Small intestine (tissue), 7 donors: Measurements from ENCODE around the gene PTGIS. TPM values are rescaled to one million over a fixed set of nuclear protein-coding genes. Genes with fewer than 3 reads are reported as not detected.

Source experiments
- DNase-seq, 2 donors: peaks; one replicate each; pipeline versions ENCODE4 v3.0.0 to v3.0.0-alpha.2; 2013
- FAIRE-seq: peaks from 2 replicates; lab custom pipeline; 2012; peaks lifted over from hg19 to GRCh38; lab: Jason Lieb, UNC
- H3K27ac ChIP-seq, 3 donors: one replicate each; pipeline ENCODE4 v1.5.1; 2013; ENCODE audit warnings: low read length in 2 of 3, mild to moderate bottlenecking in 2 of 3, control low read depth in 1 of 3, inconsistent platforms in 1 of 3, low read depth in 1 of 3, moderate library complexity in 1 of 3
- H3K27me3 ChIP-seq, 3 donors: one replicate each; pipeline ENCODE4 v1.6.1; 2013; ENCODE audit warnings: low read length in 3 of 3, inconsistent platforms in 1 of 3; ENCODE audit not compliant: control insufficient read depth in 3 of 3, insufficient read depth in 3 of 3
- H3K36me3 ChIP-seq, 3 donors: one replicate each; pipeline ENCODE4 v1.6.1; 2013; ENCODE audit warnings: low read length in 3 of 3, inconsistent platforms in 1 of 3, low read depth in 1 of 3, mild to moderate bottlenecking in 1 of 3, moderate library complexity in 1 of 3; ENCODE audit not compliant: control insufficient read depth in 3 of 3, insufficient read depth in 2 of 3
- H3K4me1 ChIP-seq, 3 donors: one replicate each; pipeline ENCODE4 v1.6.1; 2013; ENCODE audit warnings: low read length in 2 of 3, inconsistent platforms in 1 of 3, low read depth in 1 of 3, mild to moderate bottlenecking in 1 of 3, moderate library complexity in 1 of 3; ENCODE audit not compliant: control insufficient read depth in 3 of 3, insufficient read depth in 2 of 3
- H3K4me3 ChIP-seq, 3 donors: one replicate each; pipeline ENCODE4 v1.5.1; 2013; ENCODE audit warnings: low read length in 3 of 3, control low read depth in 1 of 3, inconsistent platforms in 1 of 3, low read depth in 1 of 3, mild to moderate bottlenecking in 1 of 3, moderate library complexity in 1 of 3
- H3K9me3 ChIP-seq, 2 donors: one replicate each; pipeline ENCODE4 v1.6.1; 2013; ENCODE audit warnings: low read depth in 1 of 2, low read length in 1 of 2; ENCODE audit not compliant: control insufficient read depth in 2 of 2, insufficient read depth in 1 of 2
- WGBS, 3 donors: extraction: QIAGEN DNeasy Blood & Tissue Kit; methylation state at CpG; one replicate each; pipeline ENCODE4 v1.1.7; 2013; 5-methylcytosine and 5-hydroxymethylcytosine counted together
- polyA plus RNA-seq, 4 donors: library from polyadenylated mRNA; stranded (reverse) in 3 of 4; unstranded in 1 of 4; fragments of 200-250 nt in 3 of 4; fragments of 120-200 nt in 1 of 4; gene quantifications; one replicate each; pipeline versions ENCODE4 v1.2.1 to v1.2.3, GENCODE V29; 2013
- donor health status: healthy with polysubstance abuse.
- donor health status: control.
- donor health status: control.
- donor health status: Bipolar disorder and iron deficiency.
- donor health status: healthy.

PTGIS gene
- polyA plus RNA-seq, 4 donors: 0.22 to 15.1 (median 4.4) TPM

DNA sequence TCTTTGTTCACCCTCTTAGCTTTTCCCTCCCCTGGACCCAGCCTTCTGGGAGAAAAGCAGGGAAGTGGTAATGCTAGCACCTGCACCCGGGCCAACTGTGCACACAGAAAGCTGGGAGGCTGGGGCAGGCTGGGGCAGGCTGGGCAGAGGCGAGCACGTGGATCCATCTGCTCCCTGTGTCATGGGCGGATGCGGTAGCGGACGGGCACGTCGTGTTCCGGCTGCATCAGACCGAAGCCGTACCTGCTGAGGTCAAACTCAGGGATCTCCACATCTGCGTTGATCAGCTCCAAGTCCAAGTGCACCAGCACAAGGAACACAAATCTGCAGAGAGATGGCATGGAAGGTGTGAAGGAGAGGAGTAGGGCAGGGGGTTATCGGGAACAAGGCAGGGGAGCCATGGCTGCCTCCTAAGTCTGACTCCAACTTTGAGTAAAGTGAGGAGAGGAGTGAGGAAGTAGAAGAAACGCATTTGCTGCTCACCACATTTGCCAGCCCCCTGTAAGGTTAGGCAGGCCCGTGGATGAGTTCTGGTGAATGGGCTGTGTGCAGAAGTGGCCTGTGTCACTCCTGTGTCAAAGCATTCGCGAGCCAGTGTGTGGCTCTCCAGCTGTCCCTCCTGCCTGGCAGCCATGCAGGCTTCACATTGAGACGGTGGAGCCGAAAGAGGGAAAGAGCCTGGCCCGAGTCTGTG lies 60.0 kb downstream of the PTGIS start:
- 79 to 85% (median 82%) methylated on average over 21 of the region's 21 CpGs for WGBS, 3 donors
- Histone ChIP-seq H3K27ac (no peak overlapping the region), H3K4me1 (no peaks in the 10 kb centered on the region)

DNA sequence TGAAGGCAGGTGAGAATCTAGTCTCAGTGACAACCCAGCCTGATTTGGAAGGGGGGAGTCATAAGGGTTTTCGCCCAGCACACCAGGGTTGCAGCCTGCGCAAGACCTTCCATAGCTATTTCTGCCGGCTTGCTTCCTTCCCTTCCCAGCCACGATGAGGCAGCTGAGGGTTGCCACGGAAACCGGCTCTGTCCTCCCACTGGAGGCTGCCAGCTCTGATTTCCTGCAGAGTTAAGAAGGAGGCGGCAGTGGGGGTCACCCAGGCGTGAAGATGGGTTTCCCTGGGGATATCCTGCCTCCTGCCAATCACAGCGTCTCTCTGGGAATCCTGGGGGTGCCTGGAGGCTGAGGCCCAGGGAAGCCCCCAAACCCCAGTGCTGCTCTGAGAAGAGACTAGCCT lies 62.4 kb downstream of the PTGIS start:
- FAIRE-seq (no peak), DNase-seq (no peak)
- WGBS, 3 donors: 27 to 54% (median 34%) methylated on average over 9 of the region's 9 CpGs
- Histone ChIP-seq H3K4me1 (no peaks in the 10 kb centered on the region), H3K9me3 (peaks cover 0 to 3% of the 10 kb centered on the region in 2 donors), H3K27ac (no peak overlapping the region), H3K4me3 (no peak overlapping the region), H3K27me3 (peaks cover 0 to 4% (median 0%) of the 10 kb centered on the region in 3 donors), H3K36me3 (peaks cover 0 to 4% (median 0%) of the 10 kb centered on the region in 3 donors)

More for the DNA sequence above, 60.0 kb downstream of the PTGIS start:
- Histone ChIP-seq H3K9me3 (no peaks in the 10 kb centered on the region), H3K27me3 (peaks cover 0 to 4% (median 0%) of the 10 kb centered on the region in 3 donors), H3K36me3 (peaks cover 0 to 4% (median 0%) of the 10 kb centered on the region in 3 donors), H3K4me3 (no peak overlapping the region)
- DNase-seq (no peak), FAIRE-seq (no peak)

- peaks cover 0 to under 1% (median 0%) of the 10 kb centered on the region in 3 donors for H3K4me1 ChIP-seq
- DNase-seq: no peak
- no peak overlapping the region for H3K27ac ChIP-seq
- 61 to 76% (median 61%) methylated on average over 6 of the region's 6 CpGs for WGBS, 3 donors
- peaks cover 0 to 3% of the 10 kb centered on the region in 2 donors for H3K9me3 ChIP-seq
- FAIRE-seq: no peak
- H3K36me3 ChIP-seq: peaks cover 0 to 4% (median 0%) of the 10 kb centered on the region in 3 donors
- no peak overlapping the region for H3K4me3 ChIP-seq
- peaks cover 0 to 4% (median 0%) of the 10 kb centered on the region in 3 donors for H3K27me3 ChIP-seq
These were observed 64.8 kb downstream of the PTGIS start for GRCh38 chr20:49503176-49503575.

- no peak overlapping the region for H3K4me3 ChIP-seq
- H3K27ac ChIP-seq: no peak overlapping the region
- H3K27me3 ChIP-seq: peaks cover 0 to 8% (median 0%) of the 10 kb centered on the region in 3 donors
- no peak for FAIRE-seq
- H3K4me1 ChIP-seq: peaks cover 0 to 10% (median 0%) of the 10 kb centered on the region in 3 donors
- H3K9me3 ChIP-seq: peaks cover 0 to 3% of the 10 kb centered on the region in 2 donors
- 60 to 77% (median 62%) methylated on average over 3 of the region's 3 CpGs for WGBS, 3 donors
- DNase-seq: no peak
- no peaks in the 10 kb centered on the region for H3K36me3 ChIP-seq
These were observed 66.0 kb downstream of the PTGIS start for GRCh38 chr20:49501917-49502316.

- 30 to 38% (median 36%) methylated on average over 1 of the region's 1 CpG for WGBS, 3 donors
- Histone ChIP-seq H3K4me1 (peaks cover 0 to 15% (median 0%) of the 10 kb centered on the region in 3 donors), H3K27ac (peak overlapping the region in 1 of 3 donors; percentile 67), H3K27me3 (peaks cover 0 to 6% (median 2%) of the 10 kb centered on the region in 3 donors), H3K36me3 (no peaks in the 10 kb centered on the region), H3K9me3 (peaks cover 0 to 3% of the 10 kb centered on the region in 2 donors), H3K4me3 (no peak overlapping the region)
- no peak for FAIRE-seq
- DNase-seq: no peak
These were observed 70.6 kb downstream of the PTGIS start for GRCh38 chr20:49497398-49497669.

GRCh38 chr20:49496553-49497397 lies 71.2 kb downstream of the PTGIS start:
- Histone ChIP-seq H3K27ac (peak overlapping the region in 1 of 3 donors; percentile 67), H3K9me3 (no peaks in the 10 kb centered on the region), H3K27me3 (peaks cover 0 to 6% (median 2%) of the 10 kb centered on the region in 3 donors), H3K36me3 (no peaks in the 10 kb centered on the region), H3K4me1 (peaks cover 0 to 15% (median 0%) of the 10 kb centered on the region in 3 donors), H3K4me3 (no peak overlapping the region)
- 26 to 57% (median 41%) methylated on average over 5 of the region's 5 CpGs for WGBS, 3 donors
- peak; percentile 6 to 76 for DNase-seq
- FAIRE-seq: no peak

- FAIRE-seq (no peak), DNase-seq (no peak)
- peaks cover 0 to 15% (median 0%) of the 10 kb centered on the region in 3 donors for H3K4me1 ChIP-seq
- WGBS, 3 donors: 81 to 85% (median 82%) methylated on average over 4 of the region's 4 CpGs
- peak overlapping the region in 1 of 3 donors; percentile 67 for H3K27ac ChIP-seq
- no peaks in the 10 kb centered on the region for H3K9me3 ChIP-seq
- H3K27me3 ChIP-seq: peaks cover 0 to 6% (median 2%) of the 10 kb centered on the region in 3 donors
- no peaks in the 10 kb centered on the region for H3K36me3 ChIP-seq
- H3K4me3 ChIP-seq: no peak overlapping the region
These were observed 71.9 kb downstream of the PTGIS start for GRCh38 chr20:49496043-49496442.

DNA sequence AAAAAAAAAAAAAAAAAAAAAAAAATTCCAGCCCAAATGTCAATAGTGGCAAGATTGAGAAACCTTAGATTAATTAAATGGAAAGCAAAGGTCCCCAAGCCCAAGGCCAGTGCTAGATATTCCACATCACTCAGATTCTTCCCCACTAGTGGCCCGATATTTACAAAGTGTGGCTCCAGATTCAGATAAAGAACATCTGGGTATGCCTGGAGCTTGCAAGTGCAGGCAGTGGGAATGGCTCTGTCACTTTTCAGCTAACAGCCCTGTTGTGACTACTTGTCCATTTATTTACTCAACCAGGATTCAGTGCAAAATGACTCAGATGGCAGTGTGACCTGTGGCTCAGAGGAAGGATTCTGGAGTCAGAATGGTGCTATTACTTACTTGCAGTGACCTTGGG lies 77.2 kb downstream of the PTGIS start:
- DNase-seq (no peak), FAIRE-seq (no peak)
- Histone ChIP-seq H3K4me1 (no peaks in the 10 kb centered on the region), H3K27me3 (peaks cover 0 to 25% (median 0%) of the 10 kb centered on the region in 3 donors), H3K36me3 (no peaks in the 10 kb centered on the region), H3K9me3 (no peaks in the 10 kb centered on the region), H3K4me3 (no peak overlapping the region), H3K27ac (no peak overlapping the region)
- 43 to 71% (median 67%) methylated on average over 1 of the region's 1 CpG for WGBS, 3 donors
